Measurements from ENCODE around the gene TMC4.
"Not testable (repeated sequence)": the region's sequence is repeated elsewhere in the genome, so short reads cannot be mapped to it uniquely, and the experiment has no call there.

The TMC4 gene

GRCh38 chr19:54173951-54174834, 1.2 kb upstream of the TMC4 start:
- DNase-seq, result no peak

GRCh38 chr19:54173359-54173699, 369 bp upstream of the TMC4 start:
- DNase-seq, result no peak

DNA sequence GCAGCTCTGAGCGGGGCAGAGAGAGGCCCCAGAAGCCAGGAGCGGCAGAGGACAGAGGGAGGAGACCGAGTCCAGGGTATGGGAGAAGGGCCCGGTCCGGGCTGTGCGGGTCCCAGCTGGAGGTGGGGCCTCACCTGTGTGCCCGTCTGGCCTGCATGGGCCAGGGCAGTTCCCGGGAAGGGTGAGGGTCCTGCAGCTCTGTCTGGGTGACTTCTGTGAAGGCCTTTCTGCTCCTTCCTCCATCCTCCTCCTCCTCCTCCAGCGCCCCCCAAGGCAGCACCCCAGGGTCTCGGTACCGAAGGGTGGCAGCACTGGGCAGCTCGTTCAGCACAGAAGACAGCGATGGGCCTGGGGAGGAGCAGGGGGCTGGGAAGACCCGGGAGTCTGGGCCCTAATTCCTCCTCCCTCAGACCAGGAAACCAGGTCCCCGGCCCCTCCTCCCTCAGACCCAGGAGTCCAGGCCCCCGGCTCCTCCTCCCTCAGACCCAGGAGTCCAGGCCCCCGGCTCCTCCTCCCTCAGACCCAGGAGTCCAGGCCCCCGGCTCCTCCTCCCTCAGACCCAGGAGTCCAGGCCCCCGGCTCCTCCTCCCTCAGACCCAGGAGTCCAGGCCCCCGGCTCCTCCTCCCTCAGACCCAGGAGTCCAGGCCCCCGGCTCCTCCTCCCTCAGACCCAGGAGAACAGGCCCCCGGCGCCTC, 1.1 kb downstream of the TMC4 start:
- DNase-seq, result not testable (repeated sequence)

DNA sequence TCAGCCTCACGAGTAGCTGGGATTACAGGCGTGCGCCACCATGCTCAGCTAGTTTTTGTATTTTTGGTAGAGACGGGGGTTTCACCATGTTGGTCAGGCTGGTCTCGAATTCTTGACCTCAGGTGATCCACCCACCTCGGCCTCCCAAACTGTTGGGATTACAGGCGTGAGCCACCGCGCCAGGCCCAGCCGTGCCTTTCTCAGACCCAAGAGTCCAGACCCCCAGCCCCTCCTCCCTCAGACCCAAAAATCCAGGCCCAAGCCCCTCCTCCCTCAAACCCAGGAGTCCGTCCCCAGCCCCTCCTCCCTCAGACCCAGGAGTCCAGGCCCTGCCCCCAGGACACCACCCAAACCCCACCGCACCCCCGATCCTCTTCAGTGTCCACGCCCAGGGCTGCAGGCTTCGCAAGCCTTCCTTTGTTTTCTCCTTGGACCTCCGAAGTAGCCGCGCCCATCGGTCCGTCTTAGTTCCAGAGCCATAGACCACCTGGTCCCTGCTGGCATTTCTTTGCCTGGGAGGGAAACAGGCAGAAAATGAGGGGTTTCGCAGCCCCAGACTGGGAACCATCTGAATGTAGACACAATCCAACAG, 3.7 kb downstream of the TMC4 start:
- DNase-seq, result no peak

DNA sequence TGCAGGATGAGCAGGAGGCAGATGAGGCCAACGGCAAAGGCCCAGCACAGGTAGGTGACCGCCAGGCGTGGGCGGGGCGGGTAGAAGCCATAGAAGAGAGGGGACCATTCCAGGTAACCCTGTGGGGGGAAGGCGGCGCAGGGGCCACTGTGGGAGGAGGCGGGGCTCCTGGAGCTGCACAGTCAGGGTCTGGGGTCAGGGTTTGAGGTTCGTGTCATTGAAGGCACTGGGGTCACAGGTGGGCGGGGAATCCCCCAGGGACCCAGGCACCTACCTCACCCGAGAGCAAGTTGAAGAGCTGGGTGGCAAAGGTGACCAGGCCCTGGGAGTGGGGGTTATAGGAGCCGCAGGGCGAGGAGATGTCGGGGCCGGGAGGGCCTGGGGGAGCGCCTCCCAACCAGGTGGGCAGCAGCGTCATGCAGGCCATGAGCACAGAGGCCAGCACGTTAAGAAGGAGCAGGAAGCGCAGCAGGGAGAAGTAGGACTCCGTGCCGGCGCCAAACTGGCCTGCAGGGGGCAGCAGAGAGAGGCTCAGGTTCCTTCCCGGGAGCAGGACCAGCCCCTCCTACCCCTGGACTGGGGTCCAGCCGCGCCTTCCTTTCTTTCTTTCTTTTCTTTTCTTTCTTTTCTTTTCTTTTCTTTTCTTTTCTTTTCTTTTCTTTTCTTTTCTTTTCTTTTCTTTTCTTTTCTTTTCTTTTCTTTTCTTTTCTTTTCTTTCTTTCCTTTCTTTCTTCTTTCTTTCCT, 4.6 kb downstream of the TMC4 start:
- no peak for DNase-seq

GRCh38 chr19:54165222-54165621, 7.7 kb downstream of the TMC4 start:
- DNase-seq, result no peak

DNA sequence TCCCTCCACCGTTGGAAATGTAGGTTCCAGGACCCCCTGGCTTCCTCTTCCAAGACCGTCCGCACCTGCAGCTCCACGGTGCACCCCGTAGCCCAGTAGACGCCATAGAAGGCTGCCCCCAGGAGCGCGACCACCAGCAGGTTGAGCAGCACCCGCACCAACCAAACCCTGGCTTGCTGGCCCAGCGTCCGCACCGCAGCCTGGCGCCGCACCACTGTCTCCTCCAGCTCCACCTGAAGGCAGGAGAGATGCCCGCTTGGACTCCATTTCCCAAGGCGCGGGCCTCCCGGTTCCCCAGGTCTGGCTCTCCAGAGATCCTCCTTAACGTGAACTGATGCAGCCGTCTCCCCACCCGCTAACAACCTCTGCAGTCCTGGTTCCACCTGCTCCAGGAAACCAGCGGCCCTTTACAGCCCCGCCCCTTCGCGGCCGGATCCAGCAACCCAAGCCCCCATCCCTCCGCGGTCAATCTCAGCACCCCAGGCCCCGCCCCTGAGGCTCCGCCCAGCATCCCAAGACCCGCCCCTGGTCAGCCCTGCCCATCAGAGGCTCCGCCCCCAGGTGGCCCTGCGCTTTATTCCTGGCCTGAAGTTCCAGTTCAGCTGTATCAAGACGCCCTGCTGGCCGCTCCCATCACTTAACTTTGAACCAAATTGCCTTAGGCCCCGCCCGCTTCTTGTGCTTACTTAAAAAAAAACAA, 8.4 kb downstream of the TMC4 start:
- no peak for DNase-seq

- DNase-seq, result no peak
Measured at GRCh38 chr19:54162884-54163283, 10.1 kb downstream of the TMC4 start.

DNA sequence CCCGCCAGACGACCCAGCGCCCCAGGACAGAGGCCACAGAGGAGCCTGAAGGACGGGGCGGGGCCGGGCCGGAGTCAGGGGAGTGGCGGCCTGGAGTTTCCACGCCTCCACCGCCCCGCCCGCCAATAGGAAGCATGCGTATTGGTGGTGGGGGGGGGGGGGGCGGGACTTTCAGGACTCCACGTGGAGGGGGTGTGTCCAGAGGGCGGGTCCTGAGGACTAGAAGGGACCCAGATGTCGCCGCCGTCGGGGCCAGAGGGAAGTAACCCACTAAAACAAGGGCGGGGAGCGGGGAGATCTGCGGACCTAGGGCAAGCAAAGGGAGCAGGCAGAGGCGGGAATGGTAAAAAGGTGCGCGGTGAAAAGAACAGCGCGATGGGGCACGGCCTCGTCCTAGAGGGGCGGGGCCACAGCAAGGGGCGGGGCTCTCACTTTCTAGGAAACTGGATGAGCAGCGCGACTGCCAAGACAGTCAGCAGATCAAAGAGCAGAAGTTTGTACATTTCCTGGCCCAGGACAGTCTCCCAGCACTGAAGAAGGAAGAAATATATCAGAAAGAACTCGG, 10.6 kb downstream of the TMC4 start:
- no peak for DNase-seq

GRCh38 chr19:54160854-54161253, 12.1 kb downstream of the TMC4 start:
- no peak for DNase-seq

GRCh38 chr19:54160182-54160811, 12.7 kb downstream of the TMC4 start:
- DNase-seq, result no peak

DNA sequence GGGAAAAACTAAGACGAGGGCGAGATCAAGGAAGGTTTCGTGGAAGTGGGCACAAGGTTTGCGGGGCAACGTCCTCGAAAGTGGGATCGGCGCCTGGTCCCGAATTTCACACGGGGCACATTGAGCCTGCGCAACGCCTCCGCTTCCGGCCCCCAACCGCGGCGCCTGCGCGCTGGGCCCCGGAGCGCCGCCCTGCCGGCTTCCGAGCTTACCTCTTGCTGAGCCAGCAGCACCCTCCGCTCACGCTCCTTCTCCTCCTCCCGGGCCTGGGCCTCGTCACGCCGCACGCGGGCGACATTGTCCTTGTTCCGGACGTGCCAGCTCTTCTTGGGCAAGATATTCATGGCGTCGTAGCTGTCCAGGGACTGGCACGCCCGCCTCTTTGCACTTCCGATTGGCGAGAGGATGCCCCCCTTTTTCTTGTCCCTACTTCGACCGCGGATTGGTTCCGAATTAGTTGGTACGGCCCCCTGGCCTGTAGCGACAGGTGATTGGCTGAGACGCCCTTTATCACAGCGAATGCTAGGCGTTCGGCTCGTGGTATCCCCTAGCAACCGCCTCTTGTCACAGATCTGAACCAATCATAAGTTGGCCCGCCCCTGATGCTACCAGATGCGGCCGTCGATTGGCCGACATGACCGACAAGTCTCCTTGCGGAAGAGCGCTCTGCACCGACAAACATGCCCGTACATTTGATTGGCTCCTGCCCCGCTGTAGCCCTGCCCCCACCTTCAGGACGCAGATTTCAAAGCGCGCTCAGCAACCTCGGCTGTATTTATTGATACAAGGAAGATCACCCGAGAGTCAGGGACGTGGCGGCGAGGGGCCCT, 13.4 kb downstream of the TMC4 start, which contains the start of gene LENG1:
LENG1 (minus strand) TSS at position 370 of the 830 bp plus-strand sequence; CDS start at position 344, 26 bp downstream.
- DNase-seq, result peak; percentile 95

DNA sequence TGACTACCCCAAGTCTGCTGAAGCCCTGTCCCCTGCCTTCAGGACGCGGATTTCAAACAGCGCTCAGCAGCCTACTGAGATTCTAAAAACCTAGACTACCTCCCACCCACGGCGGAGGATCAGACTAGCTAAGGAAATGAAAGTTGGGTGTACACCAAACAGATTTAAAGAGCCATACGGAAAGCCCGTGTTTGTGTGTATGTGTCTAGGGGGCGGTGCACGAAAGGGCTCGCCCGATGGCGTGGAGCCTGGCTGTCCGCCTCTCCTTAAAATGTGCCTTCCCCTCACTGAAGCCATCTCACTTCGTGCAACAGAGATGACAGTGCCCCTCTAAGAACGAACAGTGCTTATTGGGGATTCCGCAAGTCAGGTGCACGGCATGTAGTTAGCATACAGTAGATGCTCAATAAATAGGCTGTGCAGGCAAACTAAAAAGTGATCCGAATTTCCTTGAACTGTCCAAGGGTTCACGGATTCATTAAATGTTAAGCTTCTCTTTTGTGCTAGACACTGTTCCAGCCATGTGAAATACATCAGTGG, 14.1 kb downstream of the TMC4 start:
- DNase-seq, result no peak

DNA sequence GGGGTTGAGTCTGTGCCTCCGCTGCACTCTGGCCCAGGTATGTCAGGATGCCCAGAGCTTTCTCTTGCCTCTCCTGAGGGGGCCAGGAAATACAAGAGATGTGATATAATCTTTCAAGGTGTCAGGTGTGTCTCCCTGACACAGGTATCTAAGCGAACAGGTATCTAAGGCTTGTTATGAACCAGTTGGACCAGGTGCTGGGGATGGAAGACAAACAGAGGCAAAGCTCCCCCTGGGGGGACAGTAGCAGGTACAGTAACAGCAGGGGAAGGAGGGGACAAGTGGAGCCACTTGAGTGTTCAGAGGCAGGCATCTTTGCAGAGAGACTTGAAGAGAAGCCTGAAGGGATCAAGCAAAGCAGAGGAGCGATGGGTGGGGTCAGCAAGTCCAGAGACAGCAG, 16.0 kb downstream of the TMC4 start:
- DNase-seq, result no peak

DNA sequence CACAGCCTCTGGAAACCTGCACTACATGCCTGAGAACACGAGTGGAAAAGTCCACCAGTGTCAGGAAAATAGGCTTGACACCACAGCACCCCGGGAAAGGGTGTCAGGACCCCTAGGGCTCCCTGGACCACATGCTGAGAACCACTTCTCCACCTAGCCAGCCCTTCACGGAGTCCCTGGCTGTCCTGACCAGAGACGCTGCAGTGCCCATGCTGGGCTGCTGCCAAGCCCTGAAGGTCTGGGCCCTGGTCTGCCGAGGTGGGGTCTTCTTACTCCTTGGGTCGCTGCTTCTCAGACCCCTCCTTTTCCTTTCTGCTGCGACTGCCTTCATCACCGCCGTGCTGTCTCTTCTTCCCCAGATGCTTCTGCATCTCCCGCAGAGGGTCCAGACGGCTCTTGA, 16.5 kb downstream of the TMC4 start:
- no peak for DNase-seq

- no peak for DNase-seq
Measured at GRCh38 chr19:54155694-54156093, 17.3 kb downstream of the TMC4 start.

DNA sequence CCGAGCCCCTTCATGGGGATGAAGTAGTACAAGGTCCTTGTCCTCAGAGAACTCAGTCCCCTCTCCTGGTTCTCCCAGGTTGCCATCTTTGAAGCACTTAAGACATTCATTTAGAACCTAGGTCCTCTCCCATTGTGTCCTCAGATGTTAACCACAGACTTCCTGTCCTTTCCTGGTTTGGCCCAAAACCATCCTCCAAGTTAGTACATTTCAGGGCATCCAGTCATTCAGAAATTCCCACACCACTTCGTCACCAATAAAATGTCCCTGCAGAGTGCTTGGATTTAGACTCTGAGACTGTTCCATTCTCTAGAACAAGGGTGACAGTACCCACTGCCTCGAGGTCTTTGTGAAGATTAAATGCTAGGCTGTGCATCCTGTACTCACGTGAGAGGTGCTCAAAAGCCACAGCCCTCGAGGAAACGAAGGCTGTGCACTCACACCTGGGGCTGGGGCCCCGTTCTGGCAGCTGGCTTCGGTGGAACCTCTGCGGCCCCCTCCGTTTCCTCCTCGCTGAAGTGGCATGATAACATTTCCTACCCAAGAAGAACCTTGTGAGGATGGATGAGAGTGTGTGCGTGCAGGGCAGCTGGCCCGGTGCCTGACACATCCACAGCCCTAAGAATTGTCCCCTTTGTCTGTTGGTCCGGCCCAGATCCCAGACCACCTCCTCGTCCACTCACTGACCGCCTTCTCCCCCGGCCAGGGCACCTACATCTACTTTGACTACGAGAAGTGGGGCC, 18.2 kb downstream of the TMC4 start:
- DNase-seq, result no peak

GRCh38 chr19:54153731-54154326, 19.1 kb downstream of the TMC4 start:
- no peak for DNase-seq

DNA sequence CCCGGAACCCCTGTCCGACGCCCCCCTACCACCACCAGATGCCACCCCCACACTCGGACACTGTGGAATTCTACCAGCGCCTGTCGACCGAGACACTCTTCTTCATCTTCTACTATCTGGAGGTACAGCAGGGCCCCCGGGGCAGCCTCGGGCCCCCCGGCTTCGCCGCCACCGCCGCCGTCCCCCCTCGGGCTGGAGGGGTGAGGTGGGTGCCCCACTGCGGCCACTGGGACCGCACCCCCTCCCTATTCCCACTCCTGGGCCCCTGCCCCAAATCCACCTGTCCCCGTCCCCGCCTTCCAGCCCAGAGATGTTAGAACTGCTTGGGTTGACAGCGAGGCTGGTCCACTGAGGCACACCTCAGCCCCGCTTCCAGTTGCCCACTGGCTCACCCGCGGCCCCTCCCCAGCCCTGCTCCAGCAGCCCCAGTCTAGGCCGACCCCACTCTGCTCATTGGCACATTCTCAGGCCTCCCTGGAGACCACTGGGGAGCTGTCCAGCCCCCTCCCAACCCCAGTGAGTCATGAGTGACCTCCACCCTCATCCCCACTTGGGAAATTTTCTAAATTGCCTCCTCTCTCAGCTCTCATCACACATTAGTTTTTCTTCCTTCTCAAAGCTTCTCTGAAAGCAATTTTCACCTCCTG, 20.0 kb downstream of the TMC4 start:
- DNase-seq, result no peak

All from NCI-H1417 treated with DMSO at 0.1 percent for 48 hours (cell line).